Body of pancreas (tissue), 4 donors: ENCODE measurements around the gene MVB12B.

Source experiments
- CTCF ChIP-seq, 7 experiments: fragments of 450-650 bp in 4 of 7; fragments of 200-600 bp in 3 of 7; sonication (generic) in 3 of 7; IDR thresholded peaks; one replicate each; pipeline ENCODE4 v1.5.1; 2016 to 2019; ENCODE audit warnings: antibody characterized with exemption in 7 of 7
- POLR2A ChIP-seq, 3 donors: fragments of 450-650 bp; IDR thresholded peaks; one replicate each; pipeline ENCODE4 v1.6.1; 2016; ENCODE audit warnings: antibody characterized with exemption in 3 of 3, mild to moderate bottlenecking in 2 of 3

GRCh38 chr9:126520453-126520852, 193.8 kb downstream of the MVB12B start:
- TF ChIP-seq CTCF (IDR thresholded peaks at IDR 0.05) (no peak), POLR2A (IDR thresholded peaks at IDR 0.05) (no peak)
